ENCODE data around the gene SLC11A2.
"Not testable (repeated sequence)": the region's sequence is repeated elsewhere in the genome, so short reads cannot be mapped to it uniquely, and the experiment has no call there.

Gene SLC11A2

GRCh38 chr12:50953047-50953446 lies 73.1 kb downstream of the SLC11A2 start:
- no peak for DNase-seq (ENCODE audit: insufficient read length, low spot score)
- no peak for FAIRE-seq

GRCh38 chr12:50952510-50952909 lies 73.7 kb downstream of the SLC11A2 start, which contains the start of gene HIGD1C:
TSS of gene HIGD1C (plus strand) at chr12:50952544. CDS start at chr12:50953999, 1,455 bp downstream.
- FAIRE-seq (no peak), DNase-seq (ENCODE audit: insufficient read length, low spot score) (no peak)

GRCh38 chr12:50951112-50951511 lies 75.1 kb downstream of the SLC11A2 start:
- no peak for FAIRE-seq
- DNase-seq (ENCODE audit: insufficient read length, low spot score), result no peak

- no peak for FAIRE-seq
Observed at GRCh38 chr12:50949801-50950302, 76.3 kb downstream of the SLC11A2 start.

GRCh38 chr12:50948798-50949197 lies 77.4 kb downstream of the SLC11A2 start:
- no peak for DNase-seq (ENCODE audit: insufficient read length, low spot score)
- FAIRE-seq, result no peak

More at GRCh38 chr12:50949801-50950302, 76.3 kb downstream of the SLC11A2 start:
- DNase-seq (ENCODE audit: insufficient read length, low spot score), result no peak

GRCh38 chr12:50947933-50948626 lies 78.1 kb downstream of the SLC11A2 start:
- FAIRE-seq (no peak), DNase-seq (ENCODE audit: insufficient read length, low spot score) (no peak)

- DNase-seq (ENCODE audit: insufficient read length, low spot score) (no peak), FAIRE-seq (no peak)
Observed at GRCh38 chr12:50937653-50938052, 88.5 kb downstream of the SLC11A2 start.

GRCh38 chr12:50936821-50937530 lies 89.2 kb downstream of the SLC11A2 start:
- FAIRE-seq, result no peak

GRCh38 chr12:50934981-50935807 lies 91.0 kb downstream of the SLC11A2 start:
- FAIRE-seq (no peak), DNase-seq (ENCODE audit: insufficient read length, low spot score) (no peak)

More at GRCh38 chr12:50936821-50937530, 89.2 kb downstream of the SLC11A2 start:
- no peak for DNase-seq (ENCODE audit: insufficient read length, low spot score)

GRCh38 chr12:50934371-50934851 lies 91.8 kb downstream of the SLC11A2 start:
- FAIRE-seq, result no peak
- DNase-seq (ENCODE audit: insufficient read length, low spot score), result no peak

- no peak for FAIRE-seq
- no peak for DNase-seq (ENCODE audit: insufficient read length, low spot score)
Observed at GRCh38 chr12:50933459-50934124, 92.6 kb downstream of the SLC11A2 start.

- DNase-seq (ENCODE audit: insufficient read length, low spot score) (no peak), FAIRE-seq (no peak)
Observed at GRCh38 chr12:50932787-50933280, 93.3 kb downstream of the SLC11A2 start.

GRCh38 chr12:50930477-50930876 lies 95.7 kb downstream of the SLC11A2 start:
- DNase-seq (ENCODE audit: insufficient read length, low spot score); FAIRE-seq: not testable (repeated sequence)

- FAIRE-seq, result no peak
- DNase-seq (ENCODE audit: insufficient read length, low spot score), result no peak
Observed at GRCh38 chr12:50929831-50930230, 96.4 kb downstream of the SLC11A2 start.
